Peyer's patch (tissue), 4 donors: ENCODE results near the gene SCN7A. TPM values are rescaled to one million over a fixed set of nuclear protein-coding genes. Genes with fewer than 3 reads are reported as not detected.
"Not testable (repeated sequence)": the region's sequence is repeated elsewhere in the genome, so short reads cannot be mapped to it uniquely, and the experiment has no call there.

ENCODE experiments used
- DNase-seq, 3 donors: peaks; one replicate each; pipeline ENCODE4 v3.0.0-alpha.2; 2017 to 2019
- H3K27ac ChIP-seq, 4 donors: fragments of 200-600 bp; sonication (generic); one replicate each; pipeline ENCODE4 v1.5.1; 2016 to 2019
- H3K27me3 ChIP-seq, 2 donors: fragments of 200-600 bp; sonication (generic); one replicate each; pipeline ENCODE4 v1.5.1; 2019
- H3K36me3 ChIP-seq, 3 donors: fragments of 200-600 bp; sonication (generic); one replicate each; pipeline ENCODE4 v1.5.1; 2016 to 2019
- H3K4me1 ChIP-seq, 4 donors: fragments of 200-600 bp; sonication (generic); one replicate each; pipeline ENCODE4 v1.5.1; 2016 to 2019
- H3K4me3 ChIP-seq, 4 donors: fragments of 200-600 bp; sonication (generic); 1 replicate in 3 of 4; 2 replicates in 1 of 4; pipeline ENCODE4 v1.5.1; 2016 to 2019; ENCODE audit warnings: mild to moderate bottlenecking in 1 of 4
- H3K9me3 ChIP-seq, 4 donors: fragments of 200-600 bp; sonication (generic); one replicate each; pipeline ENCODE4 v1.5.1; 2016 to 2019; ENCODE audit warnings: mild to moderate bottlenecking in 1 of 4
- CTCF ChIP-seq, 6 experiments: fragments of 450-650 bp in 4 of 6; fragments of 200-600 bp in 2 of 6; sonication (generic) in 1 of 6; IDR thresholded peaks; one replicate each; pipeline ENCODE4 v1.5.1; 2017 to 2019; ENCODE audit warnings: antibody characterized with exemption in 6 of 6, mild to moderate bottlenecking in 3 of 6, moderate library complexity in 1 of 6
- POLR2A ChIP-seq, 2 donors: fragments of 450-650 bp; IDR thresholded peaks; one replicate each; pipeline ENCODE4 v1.5.1; 2017; ENCODE audit warnings: antibody characterized with exemption in 2 of 2, mild to moderate bottlenecking in 2 of 2, moderate library complexity in 2 of 2
- total RNA-seq, 4 donors: library from RNA; depleted of rRNA; stranded (reverse); fragments of >200 nt; gene quantifications; one replicate each; pipeline ENCODE4 v1.1.0, GENCODE V29; 2016

SCN7A gene
- total RNA-seq, 4 donors from 2014 or later = 2.8 to 5.0 (median 3.2) TPM

- Histone ChIP-seq H3K4me3 (no peak overlapping the region), H3K36me3 (no peaks in the 10 kb centered on the region), H3K27ac (no peak overlapping the region), H3K4me1 (no peaks in the 10 kb centered on the region), H3K27me3 (no peaks in the 10 kb centered on the region), H3K9me3 (no peaks in the 10 kb centered on the region)
- no peak for TF ChIP-seq CTCF (IDR thresholded peaks at IDR 0.05)
- no peak for TF ChIP-seq POLR2A (IDR thresholded peaks at IDR 0.05)
- DNase-seq = no peak
Observed at GRCh38 chr2:166468124-166469024, 25.7 kb downstream of the SCN7A start.

GRCh38 chr2:166464187-166464586, 29.9 kb downstream of the SCN7A start:
- Histone ChIP-seq H3K4me3 (no peak overlapping the region), H3K27ac (no peak overlapping the region), H3K9me3 (no peaks in the 10 kb centered on the region), H3K4me1 (no peaks in the 10 kb centered on the region), H3K36me3 (no peaks in the 10 kb centered on the region), H3K27me3 (no peaks in the 10 kb centered on the region)
- DNase-seq = no peak
- TF ChIP-seq POLR2A (IDR thresholded peaks at IDR 0.05) (no peak), CTCF (IDR thresholded peaks at IDR 0.05) (no peak)

- Histone ChIP-seq H3K4me3 (no peak overlapping the region), H3K4me1 (no peaks in the 10 kb centered on the region), H3K36me3 (no peaks in the 10 kb centered on the region), H3K9me3 (no peaks in the 10 kb centered on the region), H3K27ac (no peak overlapping the region), H3K27me3 (no peaks in the 10 kb centered on the region)
- no peak for DNase-seq
- TF ChIP-seq POLR2A (IDR thresholded peaks at IDR 0.05) = no peak
- TF ChIP-seq CTCF (IDR thresholded peaks at IDR 0.05) = no peak
Observed at GRCh38 chr2:166463640-166464039, 30.4 kb downstream of the SCN7A start.

- Histone ChIP-seq H3K36me3 (no peaks in the 10 kb centered on the region), H3K4me3 (no peak overlapping the region), H3K9me3 (no peaks in the 10 kb centered on the region), H3K27me3 (no peaks in the 10 kb centered on the region), H3K27ac (no peak overlapping the region), H3K4me1 (no peaks in the 10 kb centered on the region)
- DNase-seq = no peak
- no peak for TF ChIP-seq CTCF (IDR thresholded peaks at IDR 0.05)
- TF ChIP-seq POLR2A (IDR thresholded peaks at IDR 0.05) = no peak
Observed at GRCh38 chr2:166458674-166459073, 35.4 kb downstream of the SCN7A start.

GRCh38 chr2:166455823-166456222, 38.2 kb downstream of the SCN7A start:
- H3K36me3 ChIP-seq, DNase-seq, H3K4me3 ChIP-seq: not testable (repeated sequence)

GRCh38 chr2:166454006-166454595, 39.9 kb downstream of the SCN7A start:
- Histone ChIP-seq H3K4me1 (no peaks in the 10 kb centered on the region), H3K36me3 (no peaks in the 10 kb centered on the region), H3K9me3 (no peaks in the 10 kb centered on the region), H3K4me3 (no peak overlapping the region), H3K27me3 (no peaks in the 10 kb centered on the region), H3K27ac (no peak overlapping the region)
- TF ChIP-seq CTCF (IDR thresholded peaks at IDR 0.05) (no peak), POLR2A (IDR thresholded peaks at IDR 0.05) (no peak)
- no peak for DNase-seq

More at GRCh38 chr2:166455823-166456222, 38.2 kb downstream of the SCN7A start:
- H3K9me3 ChIP-seq, H3K27ac ChIP-seq, H3K4me1 ChIP-seq, H3K27me3 ChIP-seq: not testable (repeated sequence)
